ENCODE data around the gene UGDH. TPM values are rescaled to one million over a fixed set of nuclear protein-coding genes. Genes with fewer than 3 reads are reported as not detected.
A peak's percentile ranks its signal among the peaks of the same experiment; 100 is the strongest.
"Not testable (repeated sequence)": the region's sequence is repeated elsewhere in the genome, so short reads cannot be mapped to it uniquely, and the experiment has no call there.

UGDH gene
- total RNA-seq, 1 donor from 2014 or later, result 128 TPM

GRCh38 chr4:39555472-39555871 is 28.2 kb upstream of the UGDH start:
- H3K27ac Mint-ChIP-seq, result no peak overlapping the region

GRCh38 chr4:39548425-39549067 is 21.3 kb upstream of the UGDH start:
- Mint-ChIP-seq H3K4me3 (no peak overlapping the region), H3K36me3 (peaks cover 9% of the 10 kb centered on the region), H3K27me3 (no peaks in the 10 kb centered on the region), H3K9me3 (no peaks in the 10 kb centered on the region), H3K4me1 (ENCODE audit: unreplicated experiment) (peaks cover 5% of the 10 kb centered on the region), H3K27ac (no peak overlapping the region)
- TF ChIP-seq CTCF (conservative IDR thresholded peaks at IDR 0.05), result no peak
- no peak for DNase-seq (ENCODE audit: extremely low spot score, unreplicated experiment)

More at GRCh38 chr4:39555472-39555871, 28.2 kb upstream of the UGDH start:
- no peak for TF ChIP-seq CTCF (conservative IDR thresholded peaks at IDR 0.05)
- Mint-ChIP-seq H3K9me3 (no peaks in the 10 kb centered on the region), H3K4me1 (ENCODE audit: unreplicated experiment) (peaks cover 18% of the 10 kb centered on the region), H3K27me3 (no peaks in the 10 kb centered on the region), H3K4me3 (no peak overlapping the region), H3K36me3 (peaks cover 14% of the 10 kb centered on the region)
- DNase-seq (ENCODE audit: extremely low spot score, unreplicated experiment), result no peak

- Mint-ChIP-seq H3K4me1 (ENCODE audit: unreplicated experiment) (peaks cover 29% of the 10 kb centered on the region), H3K27me3 (no peaks in the 10 kb centered on the region), H3K27ac (peak overlapping the region; percentile 32), H3K36me3 (peaks cover 7% of the 10 kb centered on the region), H3K4me3 (no peak overlapping the region), H3K9me3 (no peaks in the 10 kb centered on the region)
- no peak for TF ChIP-seq CTCF (conservative IDR thresholded peaks at IDR 0.05)
- DNase-seq (ENCODE audit: extremely low spot score, unreplicated experiment), result no peak
Observed at GRCh38 chr4:39544580-39545315, 17.5 kb upstream of the UGDH start.

GRCh38 chr4:39544080-39544479 is 16.8 kb upstream of the UGDH start:
- H3K27ac Mint-ChIP-seq; H3K27me3 Mint-ChIP-seq; H3K9me3 Mint-ChIP-seq; H3K36me3 Mint-ChIP-seq; DNase-seq (ENCODE audit: extremely low spot score, unreplicated experiment); H3K4me3 Mint-ChIP-seq: not testable (repeated sequence)
- H3K4me1 Mint-ChIP-seq (ENCODE audit: unreplicated experiment), result peaks cover 32% of the 10 kb centered on the region

GRCh38 chr4:39543034-39543433 is 15.8 kb upstream of the UGDH start:
- H3K4me1 Mint-ChIP-seq (ENCODE audit: unreplicated experiment), result peaks cover 34% of the 10 kb centered on the region
- no peaks in the 10 kb centered on the region for H3K9me3 Mint-ChIP-seq
- peaks cover 7% of the 10 kb centered on the region for H3K36me3 Mint-ChIP-seq
- no peak for DNase-seq (ENCODE audit: extremely low spot score, unreplicated experiment)
- H3K27me3 Mint-ChIP-seq, result no peaks in the 10 kb centered on the region
- H3K4me3 Mint-ChIP-seq, result no peak overlapping the region
- no peak overlapping the region for H3K27ac Mint-ChIP-seq
- no peak for TF ChIP-seq CTCF (conservative IDR thresholded peaks at IDR 0.05)

- Mint-ChIP-seq H3K36me3 (peaks cover 7% of the 10 kb centered on the region), H3K4me1 (ENCODE audit: unreplicated experiment) (peaks cover 34% of the 10 kb centered on the region), H3K4me3 (no peak overlapping the region), H3K27me3 (no peaks in the 10 kb centered on the region), H3K9me3 (no peaks in the 10 kb centered on the region), H3K27ac (peak overlapping the region; percentile 14)
- TF ChIP-seq CTCF (conservative IDR thresholded peaks at IDR 0.05), result no peak
- no peak for DNase-seq (ENCODE audit: extremely low spot score, unreplicated experiment)
Observed at GRCh38 chr4:39542611-39543012, 15.4 kb upstream of the UGDH start.

All from type B pancreatic cell (in vitro differentiated cells).